GM12891 (cell line): ENCODE data around the gene ACBD6.

ENCODE experiments used
- POLR2AphosphoS5 ChIP-seq: IDR thresholded peaks from 2 replicates; pipeline ENCODE4 v1.6.1; 2011; ENCODE audit warnings: low read depth, low read length, control low read depth
- TAF1 ChIP-seq: IDR thresholded peaks from 2 replicates; pipeline ENCODE4 v1.6.1; 2011; ENCODE audit warnings: low read depth, low read length, control low read depth

- TF ChIP-seq TAF1 (no peak), POLR2AphosphoS5 (no peak)
Measured at GRCh38 chr1:180310095-180310494, 192.3 kb downstream of the ACBD6 start.
